Fibroblast of pulmonary artery (primary cell): ENCODE results near the gene OSTM1.

Experiments
- DNase-seq: peaks from one replicate; pipeline ENCODE4 v3.0.0-alpha.2; 2010; ENCODE audit warnings: low read depth
- H3K4me3 ChIP-seq: replicated peaks from 2 replicates; pipeline ENCODE4 v1.5.1; 2011; ENCODE audit warnings: low read depth, mild to moderate bottlenecking, control low read depth, low read length, moderate library complexity
- CTCF ChIP-seq: IDR thresholded peaks from 2 replicates; pipeline ENCODE4 v1.5.1; 2011; ENCODE audit warnings: mild to moderate bottlenecking, control low read depth, low read length, inconsistent platforms; ENCODE audit errors: missing control alignments

Gene OSTM1

GRCh38 chr6:108114841-108115597 is 40.5 kb upstream of the OSTM1 start:
- peak; percentile 22 for TF ChIP-seq CTCF
- DNase-seq, result peak; percentile 82
- peak overlapping the region; percentile 52 for H3K4me3 ChIP-seq

GRCh38 chr6:108113557-108114519 is 39.3 kb upstream of the OSTM1 start:
- peak overlapping the region; percentile 34 for H3K4me3 ChIP-seq

GRCh38 chr6:108108374-108108773 is 33.8 kb upstream of the OSTM1 start:
- TF ChIP-seq CTCF, result no peak
- H3K4me3 ChIP-seq, result no peak overlapping the region
- DNase-seq, result no peak

More at GRCh38 chr6:108113557-108114519, 39.3 kb upstream of the OSTM1 start:
- TF ChIP-seq CTCF, result peak; percentile 50
- peak; percentile 72 for DNase-seq

- TF ChIP-seq CTCF, result no peak
- no peak overlapping the region for H3K4me3 ChIP-seq
- no peak for DNase-seq
Measured at GRCh38 chr6:108107102-108107501, 32.6 kb upstream of the OSTM1 start.

GRCh38 chr6:108106694-108107093 is 32.2 kb upstream of the OSTM1 start:
- no peak for TF ChIP-seq CTCF
- H3K4me3 ChIP-seq, result no peak overlapping the region
- no peak for DNase-seq

- TF ChIP-seq CTCF, result no peak
- H3K4me3 ChIP-seq, result no peak overlapping the region
- no peak for DNase-seq
Measured at GRCh38 chr6:108106261-108106660, 31.7 kb upstream of the OSTM1 start.
